Measurements from ENCODE around the gene GAB3. TPM values are rescaled to one million over a fixed set of nuclear protein-coding genes. Genes with fewer than 3 reads are reported as not detected.

GAB3 gene
- total and polyA plus RNA-seq, 7 donors = 0.46 to 5.5 (median 2.5) TPM

GRCh38 chrX:154739952-154740465 is 10.9 kb downstream of the GAB3 start:
- DNase-seq = no peak
- H3K36me3 ChIP-seq = no peaks in the 10 kb centered on the region
- no peaks in the 10 kb centered on the region for H3K9me3 ChIP-seq
- H3K27ac ChIP-seq = no peak overlapping the region
- no peak overlapping the region for H3K4me3 ChIP-seq
- WGBS, 2 donors = 57 to 62% methylated on average over 2 of the region's 2 CpGs
- intact Hi-C loops (cut with DNase I) = no loop called here
- H3K4me1 ChIP-seq = peaks cover 0 to 37% (median 31%) of the 10 kb centered on the region in 4 donors
- TF ChIP-seq POLR2AphosphoS5 (IDR thresholded peaks at IDR 0.05) (no peak), CTCF (IDR thresholded peaks at IDR 0.05) (no peak), EP300 (IDR thresholded peaks at IDR 0.05) (no peak), POLR2A (IDR thresholded peaks at IDR 0.05) (no peak)
- H3K27me3 ChIP-seq = no peaks in the 10 kb centered on the region

- no peaks in the 10 kb centered on the region for H3K36me3 ChIP-seq
- 41 to 66% methylated on average over 8 of the region's 8 CpGs for WGBS, 2 donors
- H3K4me3 ChIP-seq = no peak overlapping the region
- TF ChIP-seq POLR2AphosphoS5 (IDR thresholded peaks at IDR 0.05) = peak; percentile 12 to 83 (median 66)
- no peak for TF ChIP-seq POLR2A (IDR thresholded peaks at IDR 0.05)
- peak in 2 of 4 donors; percentile 56 to 65 for TF ChIP-seq EP300 (IDR thresholded peaks at IDR 0.05)
- H3K27me3 ChIP-seq = no peaks in the 10 kb centered on the region
- peak overlapping the region; percentile 76 to 83 (median 81) for H3K27ac ChIP-seq
- intact Hi-C loops (cut with DNase I) = no loop called here
- H3K9me3 ChIP-seq = no peaks in the 10 kb centered on the region
- DNase-seq = peak; percentile 86
- H3K4me1 ChIP-seq = peaks cover 0 to 55% (median 46%) of the 10 kb centered on the region in 4 donors
Measured at GRCh38 chrX:154738011-154738738, 12.7 kb downstream of the GAB3 start.

GRCh38 chrX:154737136-154737535 is 13.7 kb downstream of the GAB3 start:
- Histone ChIP-seq H3K9me3 (no peaks in the 10 kb centered on the region), H3K27ac (peak overlapping the region; percentile 76 to 83 (median 81)), H3K4me1 (peaks cover 0 to 66% (median 55%) of the 10 kb centered on the region in 4 donors), H3K4me3 (no peak overlapping the region), H3K27me3 (no peaks in the 10 kb centered on the region), H3K36me3 (no peaks in the 10 kb centered on the region)
- 87 to 96% methylated on average over 5 of the region's 5 CpGs for WGBS, 2 donors
- no peak for DNase-seq
- intact Hi-C loops (cut with DNase I) = no loop called here
- TF ChIP-seq POLR2A (IDR thresholded peaks at IDR 0.05) = no peak
- no peak for TF ChIP-seq EP300 (IDR thresholded peaks at IDR 0.05)
- no peak for TF ChIP-seq CTCF (IDR thresholded peaks at IDR 0.05)
- no peak for TF ChIP-seq POLR2AphosphoS5 (IDR thresholded peaks at IDR 0.05)

GRCh38 chrX:154735695-154736393 is 15.0 kb downstream of the GAB3 start:
- 85 to 86% methylated on average over 7 of the region's 7 CpGs for WGBS, 2 donors
- H3K4me3 ChIP-seq = no peak overlapping the region
- no peaks in the 10 kb centered on the region for H3K27me3 ChIP-seq
- peak; percentile 84 for DNase-seq
- TF ChIP-seq POLR2AphosphoS5 (IDR thresholded peaks at IDR 0.05) = peak in 3 of 4 donors; percentile 75 to 77 (median 77)
- TF ChIP-seq EP300 (IDR thresholded peaks at IDR 0.05) = peak in 2 of 4 donors; percentile 46 to 57
- TF ChIP-seq CTCF (IDR thresholded peaks at IDR 0.05) = no peak
- no peaks in the 10 kb centered on the region for H3K9me3 ChIP-seq
- peaks cover 0 to 79% (median 67%) of the 10 kb centered on the region in 4 donors for H3K4me1 ChIP-seq
- H3K27ac ChIP-seq = peak overlapping the region; percentile 76 to 83 (median 81)
- intact Hi-C loops (cut with DNase I) = no loop called here
- H3K36me3 ChIP-seq = no peaks in the 10 kb centered on the region

All from sigmoid colon (tissue), 7 donors.